AG04449 (cell line): ENCODE measurements around the gene MAPK8.

Source experiments
- CTCF ChIA-PET: fragments of 350-600 bp; formaldehyde crosslinking; extraction: SDS; loops from one replicate; lab custom pipeline; 2021; ENCODE audit warnings: antibody characterized with exemption; lab: Yijun Ruan, JAX
- POLR2A ChIA-PET: fragments of 400-600, 350-600 bp; formaldehyde crosslinking; extraction: SDS; loops from one replicate; lab custom pipeline; 2020; ENCODE audit warnings: antibody characterized with exemption, inconsistent platforms; lab: Yijun Ruan, JAX
- DNase-seq: peaks from one replicate; pipeline ENCODE4 v3.0.0-alpha.2; 2010; ENCODE audit warnings: low read depth, low spot score
- H3K4me3 ChIP-seq: 2 replicates; pipeline ENCODE4 v1.5.1; 2011; ENCODE audit warnings: low read depth, mild to moderate bottlenecking, control low read depth, low read length
- TF ChIP-seq, protein P1 (sequence below): IDR thresholded peaks from one replicate; pipeline ENCODE4 v1.5.1; 2011; ENCODE audit warnings: mild to moderate bottlenecking, moderate library complexity, low read length, control low read depth, inconsistent platforms; ENCODE audit not compliant: insufficient read depth; ENCODE audit errors: missing control alignments

The MAPK8 gene

DNA sequence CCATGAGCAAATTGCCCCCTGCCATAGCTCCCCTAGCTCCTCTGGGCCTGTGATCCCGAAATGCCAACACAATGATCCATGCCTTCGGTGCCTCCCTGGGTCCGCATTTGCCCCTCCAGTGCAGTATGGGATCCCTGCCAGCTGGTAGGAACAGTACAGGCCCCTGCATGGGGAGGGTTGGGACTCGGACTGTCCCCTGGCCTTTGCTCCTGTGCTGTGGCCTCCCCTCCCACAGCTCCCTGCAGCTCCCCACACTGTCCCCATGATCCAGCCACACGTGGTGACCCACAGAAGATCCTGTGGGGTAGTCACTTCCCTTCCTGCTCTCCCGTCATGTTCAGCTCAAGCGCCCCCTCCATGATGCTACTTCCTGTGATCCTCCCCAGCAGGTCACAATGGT, 140.3 kb downstream of the MAPK8 start:
- POLR2A ChIA-PET = no interaction called here
- CTCF ChIA-PET = interaction anchor here (0.7 to 1.6 kb wide), 4 partner anchors 28 to 211 kb away, joined by 3 read pairs; no protein-coding TSS in a partner anchor

DNA sequence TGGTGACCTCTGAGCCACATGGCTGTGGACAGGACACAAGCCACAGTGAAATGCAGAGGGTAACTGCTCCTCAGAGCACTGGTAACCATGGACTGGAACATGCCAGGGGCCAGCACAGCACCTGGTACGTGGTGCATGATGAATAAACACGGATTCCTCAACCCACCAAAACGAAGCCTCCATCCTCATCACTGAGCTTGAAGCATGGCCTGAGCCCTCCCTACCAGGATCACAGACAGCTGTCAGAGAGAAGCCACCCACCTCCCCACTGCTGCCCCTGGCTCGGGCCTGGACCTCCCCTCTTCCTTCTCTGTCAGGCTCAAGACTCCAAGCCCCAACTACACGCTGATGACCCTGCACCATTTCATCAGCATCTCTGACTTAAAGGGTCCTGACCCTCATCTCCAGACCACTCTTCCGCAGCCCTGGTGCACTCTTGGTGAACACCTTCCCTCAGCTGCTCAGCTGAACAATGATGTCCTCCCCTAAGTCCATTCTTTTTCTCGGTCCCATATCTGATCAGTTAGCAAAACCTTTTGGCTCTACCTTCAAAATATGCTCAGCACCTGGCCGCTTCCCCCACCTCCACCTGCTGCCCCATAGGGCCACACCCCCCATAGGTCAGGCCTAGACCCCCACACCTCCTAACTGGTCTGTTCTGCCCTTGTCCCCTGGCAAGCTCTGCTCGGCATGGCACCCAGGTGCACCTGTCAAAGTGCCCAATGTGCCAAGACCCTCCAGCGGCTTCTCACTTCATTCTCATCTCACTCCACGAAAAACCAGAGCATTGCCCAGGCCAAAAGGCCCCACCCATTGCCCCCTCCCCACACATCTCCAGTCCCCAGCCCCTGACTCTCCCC, 141.1 kb downstream of the MAPK8 start:
- ChIA-PET CTCF (interaction anchor here (0.7 to 1.6 kb wide), 4 partner anchors 28 to 208 kb away, joined by 3 to 4 read pairs (median 3); no protein-coding TSS in a partner anchor), POLR2A (no interaction called here)
- DNase-seq = no peak
- TF ChIP-seq, protein P1, sequence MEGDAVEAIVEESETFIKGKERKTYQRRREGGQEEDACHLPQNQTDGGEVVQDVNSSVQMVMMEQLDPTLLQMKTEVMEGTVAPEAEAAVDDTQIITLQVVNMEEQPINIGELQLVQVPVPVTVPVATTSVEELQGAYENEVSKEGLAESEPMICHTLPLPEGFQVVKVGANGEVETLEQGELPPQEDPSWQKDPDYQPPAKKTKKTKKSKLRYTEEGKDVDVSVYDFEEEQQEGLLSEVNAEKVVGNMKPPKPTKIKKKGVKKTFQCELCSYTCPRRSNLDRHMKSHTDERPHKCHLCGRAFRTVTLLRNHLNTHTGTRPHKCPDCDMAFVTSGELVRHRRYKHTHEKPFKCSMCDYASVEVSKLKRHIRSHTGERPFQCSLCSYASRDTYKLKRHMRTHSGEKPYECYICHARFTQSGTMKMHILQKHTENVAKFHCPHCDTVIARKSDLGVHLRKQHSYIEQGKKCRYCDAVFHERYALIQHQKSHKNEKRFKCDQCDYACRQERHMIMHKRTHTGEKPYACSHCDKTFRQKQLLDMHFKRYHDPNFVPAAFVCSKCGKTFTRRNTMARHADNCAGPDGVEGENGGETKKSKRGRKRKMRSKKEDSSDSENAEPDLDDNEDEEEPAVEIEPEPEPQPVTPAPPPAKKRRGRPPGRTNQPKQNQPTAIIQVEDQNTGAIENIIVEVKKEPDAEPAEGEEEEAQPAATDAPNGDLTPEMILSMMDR = no peak
- no peak overlapping the region for H3K4me3 ChIP-seq

More for the DNA sequence above, 140.3 kb downstream of the MAPK8 start:
- no peak for DNase-seq
- H3K4me3 ChIP-seq = no peak overlapping the region
- TF ChIP-seq, protein P1 = no peak

DNA sequence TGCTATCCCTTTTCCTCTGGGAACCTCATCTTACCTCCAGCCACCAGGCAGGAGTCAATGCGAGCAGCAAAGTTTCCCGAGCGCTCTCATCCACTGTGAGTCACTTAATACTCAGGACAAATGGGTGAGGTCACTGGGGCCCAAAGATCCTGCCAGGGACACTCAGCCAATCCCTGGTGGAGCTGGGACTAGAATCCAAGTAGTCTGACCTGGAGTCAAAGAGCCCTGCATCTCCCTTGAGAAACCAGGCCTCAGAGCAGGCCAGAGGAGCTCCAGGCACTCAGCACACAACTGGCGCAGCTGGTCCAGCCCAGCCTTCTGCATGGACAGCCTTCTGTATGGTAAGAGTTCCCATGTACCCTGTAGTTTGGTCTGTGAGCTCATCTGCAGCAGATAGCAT, 142.3 kb downstream of the MAPK8 start:
- CTCF ChIA-PET = interaction anchor here (0.9 to 1.5 kb wide), 3 partner anchors 10 to 207 kb away, joined by 3 to 4 read pairs (median 3); no protein-coding TSS in a partner anchor
- POLR2A ChIA-PET = no interaction called here
- TF ChIP-seq, protein P1 = no peak
- H3K4me3 ChIP-seq = no peak overlapping the region
- DNase-seq = no peak

DNA sequence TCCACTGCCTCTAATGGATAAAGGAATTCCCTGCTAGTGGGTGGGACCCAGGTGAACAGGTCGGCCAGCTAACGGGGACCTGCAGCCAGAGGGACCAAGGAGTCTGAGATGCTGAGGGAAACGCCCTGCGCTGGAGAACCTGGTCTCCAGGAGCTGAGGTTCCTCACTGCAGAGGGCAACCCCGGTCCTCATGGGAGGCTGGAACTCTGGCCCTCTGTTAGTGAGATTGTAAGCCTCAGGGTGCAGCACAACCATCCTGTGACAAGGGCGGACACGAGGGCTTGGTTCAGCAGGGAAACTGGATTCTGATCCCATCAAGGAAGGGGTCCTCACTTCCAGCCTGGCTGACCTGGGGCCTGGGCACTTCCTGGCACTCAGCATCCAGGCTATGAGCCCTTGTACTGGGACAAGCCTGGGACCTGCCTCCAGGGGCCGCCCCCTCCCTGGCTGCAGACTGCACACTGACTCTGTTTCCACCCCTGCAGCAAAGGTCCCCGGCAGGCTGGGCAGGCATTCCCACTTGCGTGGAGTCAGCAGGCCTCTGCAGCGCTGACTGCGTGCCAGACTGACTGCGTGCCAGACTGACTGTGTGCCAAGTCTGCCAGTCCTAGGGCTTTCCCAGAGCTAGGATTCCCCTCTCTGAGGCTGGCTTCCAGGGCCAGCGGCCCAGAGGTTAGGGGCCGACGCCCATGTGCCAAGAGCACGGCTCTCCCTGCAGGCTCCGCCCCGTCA, 143.2 kb downstream of the MAPK8 start:
- POLR2A ChIA-PET = no interaction called here

DNA sequence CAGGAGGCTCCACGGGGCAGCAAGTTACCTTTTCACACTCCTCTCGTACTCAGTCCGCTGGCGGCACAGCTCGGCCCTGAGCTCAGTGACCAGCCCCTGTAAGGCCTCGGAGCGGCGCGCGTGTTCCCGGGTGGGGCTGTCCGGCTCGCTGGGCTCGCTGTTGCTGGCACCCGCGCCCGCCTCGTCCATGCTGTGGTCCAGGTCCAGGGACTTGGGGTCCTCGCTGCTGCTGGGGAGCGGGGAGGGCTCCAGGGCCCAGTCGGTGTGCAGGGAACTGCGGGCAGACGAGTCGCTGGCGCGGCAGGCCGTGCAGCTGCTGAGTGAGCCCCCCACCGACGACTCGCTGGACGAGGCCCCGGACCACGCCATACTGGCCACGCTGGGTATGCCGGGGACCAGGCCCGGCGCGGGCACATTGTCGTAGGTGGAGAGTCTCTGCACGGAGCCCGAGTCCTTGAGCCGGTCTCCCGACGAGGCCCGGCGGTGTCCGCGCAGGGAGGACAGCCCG, 143.8 kb downstream of the MAPK8 start:
- CTCF ChIA-PET = no interaction called here
- no peak for DNase-seq
- POLR2A ChIA-PET = no interaction called here
- H3K4me3 ChIP-seq = no peak overlapping the region
- TF ChIP-seq, protein P1 = no peak

More for the DNA sequence above, 143.2 kb downstream of the MAPK8 start:
- TF ChIP-seq, protein P1 = no peak
- H3K4me3 ChIP-seq = no peak overlapping the region
- no peak for DNase-seq
- CTCF ChIA-PET = interaction anchor here (1.2 to 1.5 kb wide), 2 partner anchors 9 to 56 kb away, joined by 3 to 4 read pairs; no protein-coding TSS in a partner anchor
